H1 (cell line): Measurements from ENCODE around the gene BFSP2. TPM values are rescaled to one million over a fixed set of nuclear protein-coding genes. Genes with fewer than 3 reads are reported as not detected.

Experiments
- CTCF ChIA-PET: fragments of 300-600 bp; sonication (Branson Sonifier 250); formaldehyde crosslinking; loops from one replicate; lab custom pipeline; 2021; ENCODE audit not compliant: partially characterized antibody; lab: Charles Lee
- POLR2A ChIA-PET: fragments of 300-600 bp; sonication (Branson Sonifier 250); formaldehyde crosslinking; loops from one replicate; lab custom pipeline; 2021; ENCODE audit warnings: inconsistent platforms; ENCODE audit not compliant: partially characterized antibody; lab: Charles Lee
- DNase-seq, 2 experiments: peaks; one replicate each; pipeline versions ENCODE4 v3.0.0 to v3.0.0-alpha.2; 2010 to 2022; ENCODE audit warnings: low spot score in 2 of 2, low read depth in 1 of 2, mixed read lengths in 1 of 2
- FAIRE-seq: peaks from 2 replicates; lab custom pipeline; 2011; peaks lifted over from hg19 to GRCh38; lab: Jason Lieb, UNC
- H2AFZ ChIP-seq: 2 replicates; pipeline ENCODE4 v1.8.1; 2012; ENCODE audit warnings: low read length, inconsistent platforms
- H2AK5ac ChIP-seq: 2 replicates; pipeline ENCODE4 v1.6.1; 2013; ENCODE audit warnings: low read depth, low read length
- H2BK120ac ChIP-seq: replicated peaks from 2 replicates; pipeline ENCODE3; 2013; ENCODE audit warnings: low read depth, low read length, inconsistent platforms
- H2BK12ac ChIP-seq: 2 replicates; pipeline ENCODE4 v1.6.1; 2013; ENCODE audit warnings: low read depth, low read length
- H2BK15ac ChIP-seq: 2 replicates; pipeline ENCODE4 v1.6.1; 2013; ENCODE audit warnings: low read length
- H2BK20ac ChIP-seq: 2 replicates; pipeline ENCODE4 v1.6.1; 2013; ENCODE audit warnings: low read length
- H2BK5ac ChIP-seq: 2 replicates; pipeline ENCODE4 v1.6.1; 2013; ENCODE audit warnings: low read depth, low read length
- H3K14ac ChIP-seq: 2 replicates; pipeline ENCODE4 v1.6.1; 2013; ENCODE audit warnings: inconsistent platforms; ENCODE audit not compliant: insufficient read length
- H3K18ac ChIP-seq: 2 replicates; pipeline ENCODE4 v1.6.1; 2013; ENCODE audit warnings: low read length; ENCODE audit errors: extremely low read depth
- H3K23ac ChIP-seq: 2 replicates; pipeline ENCODE4 v1.6.1; 2013; ENCODE audit warnings: inconsistent platforms; ENCODE audit not compliant: insufficient read length
- H3K23me2 ChIP-seq: 2 replicates; pipeline ENCODE4 v1.6.1; 2013; ENCODE audit warnings: low read depth, low read length
- H3K27ac ChIP-seq: 2 replicates; pipeline ENCODE4 v1.6.1; 2011; ENCODE audit warnings: low read depth, low read length, inconsistent platforms
- H3K27me3 ChIP-seq, 4 experiments: replicated peaks in 1 of 4; 1 replicate in 1 of 4; 2 replicates in 3 of 4; pipeline versions ENCODE4 v1.6.1 to v1.8.1; 2011 to 2013; ENCODE audit warnings: low read length in 3 of 4, mild to moderate bottlenecking in 3 of 4, inconsistent platforms in 2 of 4, mixed read lengths in 2 of 4, moderate library complexity in 1 of 4; ENCODE audit not compliant: control insufficient read depth in 3 of 4, insufficient read depth in 3 of 4; ENCODE audit errors: extremely low read depth in 1 of 4
- H3K36me3 ChIP-seq, 4 experiments: 2 replicates each; pipeline versions ENCODE4 v1.6.1 to v1.8.1; 2011 to 2013; ENCODE audit warnings: mild to moderate bottlenecking in 4 of 4, low read length in 3 of 4, moderate library complexity in 2 of 4, control low read depth in 1 of 4, inconsistent platforms in 1 of 4; ENCODE audit not compliant: insufficient read depth in 4 of 4, control insufficient read depth in 2 of 4
- H3K4ac ChIP-seq: replicated peaks from 2 replicates; pipeline ENCODE3; 2013; ENCODE audit warnings: low read length, low read depth, mixed read lengths, inconsistent platforms; ENCODE audit not compliant: insufficient read length
- H3K4me1 ChIP-seq, 4 experiments: replicated peaks in 1 of 4; 1 replicate in 1 of 4; 2 replicates in 3 of 4; pipeline versions ENCODE4 v1.6.1 to v1.8.1; 2011 to 2013; ENCODE audit warnings: low read length in 3 of 4, inconsistent platforms in 2 of 4, mixed read lengths in 1 of 4; ENCODE audit not compliant: insufficient read depth in 4 of 4, control insufficient read depth in 3 of 4
- H3K4me2 ChIP-seq, 2 experiments: 2 replicates each; pipeline versions ENCODE4 v1.6.1 to v1.8.1; 2011 to 2013; ENCODE audit warnings: low read depth in 2 of 2, low read length in 2 of 2, control low read depth in 1 of 2, inconsistent platforms in 1 of 2, mild to moderate bottlenecking in 1 of 2; ENCODE audit not compliant: insufficient read depth in 1 of 2
- H3K4me3 ChIP-seq, 4 experiments: fragments of 200-600, 300-600 bp in 1 of 4; sonication (generic), shearing (Covaris generic), sonication (Bioruptor Twin) in 1 of 4; 2 replicates each; pipeline versions ENCODE4 v1.5.1 to v1.8.1; 2011 to 2016; ENCODE audit warnings: low read length in 4 of 4, low read depth in 3 of 4, control low read depth in 2 of 4, inconsistent platforms in 2 of 4, mild to moderate bottlenecking in 2 of 4, mixed read lengths in 1 of 4, moderate library complexity in 1 of 4; ENCODE audit not compliant: insufficient read depth in 2 of 4; ENCODE audit errors: extremely low read depth in 1 of 4
- H3K56ac ChIP-seq: replicated peaks from 2 replicates; pipeline ENCODE3; 2013; ENCODE audit warnings: low read depth, mild to moderate bottlenecking, mixed read lengths, low read length, inconsistent platforms; ENCODE audit not compliant: insufficient read length
- H3K79me1 ChIP-seq: 2 replicates; pipeline ENCODE4 v1.6.1; 2013; ENCODE audit warnings: low read depth, low read length, control low read depth
- H3K79me2 ChIP-seq, 2 experiments: 2 replicates each; pipeline versions ENCODE4 v1.6.1 to v1.8.1; 2012 to 2013; ENCODE audit warnings: low read length in 2 of 2, mild to moderate bottlenecking in 2 of 2, inconsistent platforms in 1 of 2; ENCODE audit not compliant: insufficient read depth in 2 of 2, control insufficient read depth in 1 of 2
- H3K9ac ChIP-seq, 4 experiments: replicated peaks in 1 of 4; 1 replicate in 1 of 4; 2 replicates in 3 of 4; pipeline versions ENCODE4 v1.6.1 to v1.8.1; 2011 to 2013; ENCODE audit warnings: low read depth in 3 of 4, low read length in 3 of 4, control low read depth in 2 of 4, mild to moderate bottlenecking in 2 of 4, moderate library complexity in 2 of 4, inconsistent platforms in 1 of 4; ENCODE audit errors: extremely low read depth in 1 of 4
- H3K9me3 ChIP-seq, 2 experiments: 2 replicates each; pipeline versions ENCODE4 v1.6.1 to v1.8.1; 2012 to 2013; ENCODE audit warnings: mild to moderate bottlenecking in 2 of 2, moderate library complexity in 2 of 2, control low read depth in 1 of 2, inconsistent platforms in 1 of 2, low read depth in 1 of 2, low read length in 1 of 2, mixed read lengths in 1 of 2; ENCODE audit not compliant: insufficient read depth in 2 of 2
- H4K20me1 ChIP-seq, 2 experiments: replicated peaks in 1 of 2; 2 replicates each; pipeline versions ENCODE3 to v1.8.1; 2011 to 2013; ENCODE audit warnings: inconsistent platforms in 2 of 2, low read length in 2 of 2, mild to moderate bottlenecking in 1 of 2; ENCODE audit not compliant: insufficient read depth in 2 of 2, control insufficient read depth in 1 of 2
- H4K5ac ChIP-seq: 2 replicates; pipeline ENCODE4 v1.6.1; 2013; ENCODE audit warnings: low read length, low read depth, mixed read lengths, inconsistent platforms; ENCODE audit not compliant: insufficient read length
- H4K8ac ChIP-seq: 2 replicates; pipeline ENCODE4 v1.8.0; 2013; ENCODE audit warnings: mild to moderate bottlenecking, moderate library complexity, low read length, inconsistent platforms; ENCODE audit not compliant: insufficient read depth; ENCODE audit errors: extremely low read depth
- H4K91ac ChIP-seq: replicated peaks from 2 replicates; pipeline ENCODE3; 2013; ENCODE audit warnings: low read length, mixed read lengths, inconsistent platforms; ENCODE audit not compliant: insufficient read length
- EZH2 ChIP-seq: fragments of 200-600 bp; sonication (generic); IDR thresholded peaks from 2 replicates; pipeline ENCODE4 v1.7.1; 2012; ENCODE audit warnings: low read depth, mild to moderate bottlenecking, moderate library complexity, low read length, inconsistent platforms; ENCODE audit not compliant: severe bottlenecking
- WGBS, 2 experiments: shearing (Covaris generic) in 1 of 2; methylation state at CpG; one replicate each; pipeline versions ENCODE4 v1.1.6 to v1.1.7; 2013 to 2015; ENCODE audit warnings: low lambda C conversion rate in 2 of 2, mixed read lengths in 2 of 2, inconsistent platforms in 1 of 2, low coverage in 1 of 2, missing lambda C conversion rate in 1 of 2; ENCODE audit not compliant: insufficient replicate concordance in 2 of 2, insufficient coverage in 1 of 2, insufficient read length in 1 of 2; ENCODE audit errors: extremely low coverage in 1 of 2, missing lambda C conversion rate in 1 of 2; 5-methylcytosine and 5-hydroxymethylcytosine counted together
- polyA plus RNA-seq, 7 experiments: library from polyadenylated mRNA; depleted of rRNA in 3 of 7; stranded (reverse) in 5 of 7; unstranded in 2 of 7; fragments of >200 nt in 5 of 7; fragments of 200-250 nt in 2 of 7; gene quantifications; 1 replicate in 5 of 7; 2 replicates in 1 of 7; 4 replicates in 1 of 7; pipeline versions ENCODE4 v1.2.1 to v1.2.3, GENCODE V29; 2011 to 2013; ENCODE audit warnings: missing spikeins in 2 of 7, mixed read lengths in 2 of 7
- total RNA-seq: library from RNA; stranded (reverse); fragmentation: NEBNext Ultra II Directional; extraction: Animal tissue kit (Norgen Biotek cat#: 25700); gene quantifications from 2 replicates; pipeline ENCODE4 v1.2.1, GENCODE V29; 2021

Gene BFSP2
- total and polyA plus RNA-seq, 2 of the 8 experiments (the other 6 are each of a cell fraction or from before 2014, with no cell fraction given), result not detected

- Histone ChIP-seq H2BK12ac (no peak overlapping the region), H3K4me2 (no peak overlapping the region), H3K27ac (no peak overlapping the region), H2BK15ac (no peak overlapping the region), H4K5ac (no peak overlapping the region), H3K14ac (no peak overlapping the region), H4K20me1 (no peaks in the 10 kb centered on the region), H2AFZ (no peak overlapping the region), H4K8ac (peak overlapping the region; percentile 20; the same call in 1 of the 2 replicates), H3K4me3 (no peak overlapping the region), H3K4me1 (no peaks in the 10 kb centered on the region), H3K23me2 (no peaks in the 10 kb centered on the region), H3K56ac (no peak overlapping the region), H2BK120ac (no peak overlapping the region), H2BK5ac (no peak overlapping the region), H3K9ac (no peak overlapping the region), H3K27me3 (no peaks in the 10 kb centered on the region), H3K4ac (no peak overlapping the region), H3K36me3 (no peaks in the 10 kb centered on the region), H2BK20ac (no peak overlapping the region), H3K79me2 (no peaks in the 10 kb centered on the region), H3K23ac (no peak overlapping the region), H2AK5ac (no peak overlapping the region), H3K79me1 (no peaks in the 10 kb centered on the region), H3K9me3 (no peaks in the 10 kb centered on the region), H3K18ac (no peak overlapping the region), H4K91ac (no peak overlapping the region)
- WGBS, 2 experiments, result 100% methylated on average over 1 of the region's 1 CpG; no CpG with 5 or more reads in 1 of the 2 experiments
- POLR2A ChIA-PET, result no interaction called here
- FAIRE-seq, result no peak
- no peak for DNase-seq
- CTCF ChIA-PET, result interaction anchor here (1.0 kb wide), 1 partner anchor 12 kb away, joined by 3 read pairs; no protein-coding TSS in a partner anchor
- no peak for TF ChIP-seq EZH2
These were observed 103.6 kb downstream of the BFSP2 start for GRCh38 chr3:133503409-133503808.
